Activated CD4-positive, alpha-beta T cell treated with anti-CD3 and anti-CD28 coated beads, Interleukin-2, amount 10 ng/mL, durations not matched to agents 7 days and 5 days (primary cell): ENCODE data around the gene EXOC2. TPM values are rescaled to one million over a fixed set of nuclear protein-coding genes. Genes with fewer than 3 reads are reported as not detected.

Source experiments
- CTCF ChIA-PET: fragments of 350-600 bp; sonication (Branson Sonifier 250); formaldehyde crosslinking; loops from one replicate; lab custom pipeline; 2021; ENCODE audit warnings: antibody characterized with exemption; lab: Charles Lee
- POLR2A ChIA-PET: fragments of 350-600 bp; sonication (Branson Sonifier 250); formaldehyde crosslinking; loops from one replicate; lab custom pipeline; 2021; ENCODE audit warnings: antibody characterized with exemption; lab: Charles Lee
- DNase-seq: peaks from one replicate; pipeline ENCODE4 v3.0.0-alpha.2; 2020
- H3K27ac Mint-ChIP-seq: one replicate; pipeline ENCODE4 v1.8.0; 2021; ENCODE audit warnings: mild to moderate bottlenecking, moderate library complexity, mixed read lengths
- H3K27me3 Mint-ChIP-seq: one replicate; pipeline ENCODE4 v1.8.0; 2021; ENCODE audit warnings: mixed read lengths
- H3K36me3 Mint-ChIP-seq: one replicate; pipeline ENCODE4 v1.8.0; 2021; ENCODE audit warnings: low read depth, mixed read lengths
- H3K4me1 Mint-ChIP-seq: one replicate; pipeline ENCODE4 v1.8.0; 2021; ENCODE audit warnings: mixed read lengths
- H3K4me3 Mint-ChIP-seq: one replicate; pipeline ENCODE4 v1.8.0; 2021; ENCODE audit warnings: mild to moderate bottlenecking, moderate library complexity, mixed read lengths
- H3K9me3 Mint-ChIP-seq: one replicate; pipeline ENCODE4 v1.8.0; 2021; ENCODE audit warnings: mixed read lengths
- total RNA-seq, 2 experiments: library from RNA; stranded (reverse); gene quantifications; one replicate each; pipeline ENCODE4 v1.2.3, GENCODE V29; 2021

The EXOC2 gene
- total RNA-seq, 2 experiments from 2014 or later = 42.7 to 43.6 TPM

- POLR2A ChIA-PET = interaction anchor here (1.2 kb wide), 1 partner anchor 15 kb away, joined by 4 read pairs; no protein-coding TSS in a partner anchor
- Mint-ChIP-seq H3K9me3 (no peaks in the 10 kb centered on the region), H3K36me3 (no peaks in the 10 kb centered on the region), H3K4me1 (peaks cover 72% of the 10 kb centered on the region), H3K4me3 (no peak overlapping the region), H3K27ac (peak overlapping the region; percentile 93), H3K27me3 (peaks cover 4% of the 10 kb centered on the region)
- CTCF ChIA-PET = interaction anchor here (1.0 to 4.0 kb wide), 6 partner anchors 11 to 82 kb away, joined by 3 to 20 read pairs (median 4); no protein-coding TSS in a partner anchor
- DNase-seq = no peak
These were observed 219.0 kb downstream of the EXOC2 start for GRCh38 chr6:473768-474452.

- peak overlapping the region; percentile 93 for H3K27ac Mint-ChIP-seq
- peaks cover 4% of the 10 kb centered on the region for H3K27me3 Mint-ChIP-seq
- H3K4me3 Mint-ChIP-seq = no peak overlapping the region
- POLR2A ChIA-PET = no interaction called here
- H3K4me1 Mint-ChIP-seq = peaks cover 67% of the 10 kb centered on the region
- DNase-seq = no peak
- no peaks in the 10 kb centered on the region for H3K36me3 Mint-ChIP-seq
- no peaks in the 10 kb centered on the region for H3K9me3 Mint-ChIP-seq
- CTCF ChIA-PET = interaction anchor here (0.9 to 1.9 kb wide), 5 partner anchors 13 to 81 kb away, joined by 3 to 4 read pairs (median 3); no protein-coding TSS in a partner anchor
These were observed 219.6 kb downstream of the EXOC2 start for GRCh38 chr6:473356-473755.

- Mint-ChIP-seq H3K4me1 (peaks cover 69% of the 10 kb centered on the region), H3K36me3 (no peaks in the 10 kb centered on the region), H3K9me3 (no peaks in the 10 kb centered on the region), H3K27me3 (peaks cover 8% of the 10 kb centered on the region), H3K4me3 (no peak overlapping the region), H3K27ac (no peak overlapping the region)
- no peak for DNase-seq
- CTCF ChIA-PET = no interaction called here
- POLR2A ChIA-PET = no interaction called here
These were observed 222.0 kb downstream of the EXOC2 start for GRCh38 chr6:470901-471448.

DNA sequence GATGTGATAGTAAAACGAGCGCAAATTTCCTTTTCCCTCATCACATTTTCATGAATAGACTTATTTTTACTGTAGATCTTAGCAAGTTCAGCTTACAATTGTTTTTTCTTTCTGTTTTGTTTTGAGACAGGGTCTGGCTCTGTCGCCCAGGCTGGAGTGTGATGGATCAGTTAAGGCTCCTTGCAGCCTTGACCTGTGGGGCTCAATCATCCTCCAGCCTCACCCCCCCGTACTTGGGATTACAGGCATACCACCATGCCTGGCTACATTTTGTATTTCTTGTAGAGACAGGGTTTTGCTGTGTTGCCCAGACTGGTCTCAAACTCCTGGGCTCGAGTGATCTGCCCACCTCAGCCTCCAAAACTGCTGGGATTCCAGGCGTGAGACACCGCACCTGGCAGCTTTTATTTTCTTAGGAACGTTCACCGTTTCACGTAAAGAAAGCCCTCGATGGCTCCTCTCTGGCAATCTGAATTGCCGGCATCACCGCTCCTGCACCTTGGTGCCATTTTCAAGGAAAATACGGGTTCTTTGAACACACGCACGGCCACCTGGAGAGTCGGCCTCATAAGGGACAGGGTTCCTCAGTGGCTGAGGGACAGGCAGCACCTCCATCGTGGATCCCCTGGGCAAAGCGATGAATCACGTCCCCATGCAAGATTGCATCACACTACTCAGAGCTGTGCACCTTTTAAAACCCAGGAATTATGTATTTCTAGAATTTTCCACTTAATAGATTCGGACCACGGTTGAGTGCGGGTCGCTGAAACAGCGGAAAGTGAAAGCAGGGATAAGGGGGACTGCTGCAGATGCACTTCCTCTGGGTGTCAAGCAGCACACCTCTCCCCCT, 222.7 kb downstream of the EXOC2 start:
- H3K4me3 Mint-ChIP-seq = no peak overlapping the region
- ChIA-PET CTCF (no interaction called here), POLR2A (no interaction called here)
- no peaks in the 10 kb centered on the region for H3K36me3 Mint-ChIP-seq
- H3K27ac Mint-ChIP-seq = peak overlapping the region; percentile 20
- no peaks in the 10 kb centered on the region for H3K9me3 Mint-ChIP-seq
- DNase-seq = no peak
- peaks cover 11% of the 10 kb centered on the region for H3K27me3 Mint-ChIP-seq
- peaks cover 66% of the 10 kb centered on the region for H3K4me1 Mint-ChIP-seq

GRCh38 chr6:467671-468082, 225.3 kb downstream of the EXOC2 start:
- no peak overlapping the region for H3K27ac Mint-ChIP-seq
- no peak overlapping the region for H3K4me3 Mint-ChIP-seq
- H3K4me1 Mint-ChIP-seq = peaks cover 42% of the 10 kb centered on the region
- ChIA-PET POLR2A (interaction anchor here (0.5 kb wide), 1 partner anchor 11 kb away, joined by 4 read pairs; no protein-coding TSS in a partner anchor), CTCF (interaction anchor here (0.7 to 1.3 kb wide), 6 partner anchors 18 to 278 kb away, joined by 3 to 6 read pairs (median 4); no protein-coding TSS in a partner anchor)
- H3K36me3 Mint-ChIP-seq = peaks cover 2% of the 10 kb centered on the region
- H3K9me3 Mint-ChIP-seq = no peaks in the 10 kb centered on the region
- H3K27me3 Mint-ChIP-seq = peaks cover 17% of the 10 kb centered on the region
- no peak for DNase-seq

- H3K4me1 Mint-ChIP-seq = peaks cover 38% of the 10 kb centered on the region
- peaks cover 2% of the 10 kb centered on the region for H3K36me3 Mint-ChIP-seq
- H3K27ac Mint-ChIP-seq = no peak overlapping the region
These were observed 225.8 kb downstream of the EXOC2 start for GRCh38 chr6:467111-467510.

DNA sequence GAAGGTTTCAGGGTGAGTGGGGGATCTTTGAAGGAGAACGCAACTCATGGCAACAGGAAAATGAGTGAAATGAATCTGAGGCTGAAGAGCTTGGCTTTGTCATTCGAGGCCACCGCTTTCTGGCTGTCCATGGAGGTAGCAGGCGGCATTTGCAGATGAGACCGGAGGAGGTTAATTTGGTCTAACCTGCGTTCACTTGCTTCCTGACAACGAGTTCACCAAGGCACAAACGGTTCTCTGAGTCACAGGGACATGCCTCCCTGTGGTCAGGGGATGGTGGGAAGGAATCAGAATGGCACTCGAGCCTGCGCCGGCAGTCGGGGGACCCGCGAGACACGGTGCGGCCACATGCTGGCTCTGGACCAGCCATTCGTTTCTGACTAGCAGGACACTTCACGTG, 226.4 kb downstream of the EXOC2 start:
- ChIA-PET CTCF (interaction anchor here (1.2 kb wide), 1 partner anchor 31 kb away, joined by 4 read pairs; no protein-coding TSS in a partner anchor), POLR2A (no interaction called here)
- Mint-ChIP-seq H3K27me3 (peaks cover 17% of the 10 kb centered on the region), H3K27ac (no peak overlapping the region), H3K4me3 (no peak overlapping the region), H3K4me1 (peaks cover 38% of the 10 kb centered on the region), H3K36me3 (peaks cover 2% of the 10 kb centered on the region), H3K9me3 (no peaks in the 10 kb centered on the region)
- DNase-seq = no peak

More at GRCh38 chr6:467111-467510, 225.8 kb downstream of the EXOC2 start:
- no peaks in the 10 kb centered on the region for H3K9me3 Mint-ChIP-seq
- H3K4me3 Mint-ChIP-seq = no peak overlapping the region
- peaks cover 17% of the 10 kb centered on the region for H3K27me3 Mint-ChIP-seq
- DNase-seq = no peak
- CTCF ChIA-PET = interaction anchor here (1.0 to 1.3 kb wide), 3 partner anchors 21 to 35 kb away, joined by 4 to 5 read pairs (median 4); no protein-coding TSS in a partner anchor
- POLR2A ChIA-PET = no interaction called here

- H3K27me3 Mint-ChIP-seq = peaks cover 17% of the 10 kb centered on the region
These were observed 227.2 kb downstream of the EXOC2 start for GRCh38 chr6:465531-466348.

GRCh38 chr6:456887-457286, 236.1 kb downstream of the EXOC2 start:
- peaks cover 20% of the 10 kb centered on the region for H3K9me3 Mint-ChIP-seq
- no peak overlapping the region for H3K4me3 Mint-ChIP-seq
- no peak overlapping the region for H3K27ac Mint-ChIP-seq
- peaks cover 32% of the 10 kb centered on the region for H3K4me1 Mint-ChIP-seq
- peaks cover 2% of the 10 kb centered on the region for H3K27me3 Mint-ChIP-seq
- ChIA-PET POLR2A (no interaction called here), CTCF (no interaction called here)
- DNase-seq = no peak
- peaks cover 15% of the 10 kb centered on the region for H3K36me3 Mint-ChIP-seq

More at GRCh38 chr6:465531-466348, 227.2 kb downstream of the EXOC2 start:
- POLR2A ChIA-PET = no interaction called here
- H3K4me1 Mint-ChIP-seq = peaks cover 44% of the 10 kb centered on the region
- no peak overlapping the region for H3K27ac Mint-ChIP-seq
- no peak overlapping the region for H3K4me3 Mint-ChIP-seq
- CTCF ChIA-PET = interaction anchor here (0.7 to 1.8 kb wide), 8 partner anchors 13 to 89 kb away, joined by 3 to 6 read pairs (median 4); no protein-coding TSS in a partner anchor
- H3K36me3 Mint-ChIP-seq = peaks cover 2% of the 10 kb centered on the region
- DNase-seq = no peak
- no peaks in the 10 kb centered on the region for H3K9me3 Mint-ChIP-seq

- H3K4me1 Mint-ChIP-seq = peaks cover 30% of the 10 kb centered on the region
- H3K36me3 Mint-ChIP-seq = peaks cover 15% of the 10 kb centered on the region
- ChIA-PET CTCF (no interaction called here), POLR2A (no interaction called here)
- H3K27ac Mint-ChIP-seq = no peak overlapping the region
- peaks cover 20% of the 10 kb centered on the region for H3K9me3 Mint-ChIP-seq
- DNase-seq = no peak
- no peak overlapping the region for H3K4me3 Mint-ChIP-seq
- peaks cover 2% of the 10 kb centered on the region for H3K27me3 Mint-ChIP-seq
These were observed 236.5 kb downstream of the EXOC2 start for GRCh38 chr6:456358-456867.

DNA sequence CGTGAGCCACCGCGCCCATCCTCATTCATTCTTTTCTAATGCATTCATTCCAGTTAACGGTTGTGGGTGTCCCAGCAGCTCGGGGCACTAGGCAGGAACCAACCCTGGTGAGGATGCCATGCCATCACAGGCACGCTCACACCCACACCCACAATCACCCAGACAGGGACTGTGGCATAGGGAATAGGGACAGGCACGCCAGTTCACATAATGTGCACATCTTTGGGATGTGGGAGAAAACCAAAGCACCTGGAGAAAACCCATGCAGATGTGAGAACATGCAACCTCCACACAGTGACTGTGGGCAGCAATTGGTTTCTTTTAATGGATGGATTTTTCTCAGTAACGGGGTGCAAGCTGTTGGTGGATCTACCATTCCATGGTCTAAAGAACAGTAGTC, 237.1 kb downstream of the EXOC2 start:
- peak overlapping the region; percentile 6 for H3K27ac Mint-ChIP-seq
- POLR2A ChIA-PET = no interaction called here
- CTCF ChIA-PET = no interaction called here
- peaks cover 25% of the 10 kb centered on the region for H3K4me1 Mint-ChIP-seq
- peaks cover 20% of the 10 kb centered on the region for H3K9me3 Mint-ChIP-seq
- H3K27me3 Mint-ChIP-seq = peaks cover 2% of the 10 kb centered on the region
- DNase-seq = no peak
- H3K4me3 Mint-ChIP-seq = no peak overlapping the region
- peaks cover 15% of the 10 kb centered on the region for H3K36me3 Mint-ChIP-seq
